Activated CD4-positive, alpha-beta T cell treated with anti-CD3 and anti-CD28 coated beads, Interleukin-2, amount 50 U/mL, for 48 hours (primary cell): ENCODE measurements around the gene CCDC66.
"Not testable (repeated sequence)": the region's sequence is repeated elsewhere in the genome, so short reads cannot be mapped to it uniquely, and the experiment has no call there.

Experiments used
- DNase-seq, 2 experiments: peaks; one replicate each; pipeline ENCODE4 v3.0.0-alpha.2; 2020

CCDC66 gene

DNA sequence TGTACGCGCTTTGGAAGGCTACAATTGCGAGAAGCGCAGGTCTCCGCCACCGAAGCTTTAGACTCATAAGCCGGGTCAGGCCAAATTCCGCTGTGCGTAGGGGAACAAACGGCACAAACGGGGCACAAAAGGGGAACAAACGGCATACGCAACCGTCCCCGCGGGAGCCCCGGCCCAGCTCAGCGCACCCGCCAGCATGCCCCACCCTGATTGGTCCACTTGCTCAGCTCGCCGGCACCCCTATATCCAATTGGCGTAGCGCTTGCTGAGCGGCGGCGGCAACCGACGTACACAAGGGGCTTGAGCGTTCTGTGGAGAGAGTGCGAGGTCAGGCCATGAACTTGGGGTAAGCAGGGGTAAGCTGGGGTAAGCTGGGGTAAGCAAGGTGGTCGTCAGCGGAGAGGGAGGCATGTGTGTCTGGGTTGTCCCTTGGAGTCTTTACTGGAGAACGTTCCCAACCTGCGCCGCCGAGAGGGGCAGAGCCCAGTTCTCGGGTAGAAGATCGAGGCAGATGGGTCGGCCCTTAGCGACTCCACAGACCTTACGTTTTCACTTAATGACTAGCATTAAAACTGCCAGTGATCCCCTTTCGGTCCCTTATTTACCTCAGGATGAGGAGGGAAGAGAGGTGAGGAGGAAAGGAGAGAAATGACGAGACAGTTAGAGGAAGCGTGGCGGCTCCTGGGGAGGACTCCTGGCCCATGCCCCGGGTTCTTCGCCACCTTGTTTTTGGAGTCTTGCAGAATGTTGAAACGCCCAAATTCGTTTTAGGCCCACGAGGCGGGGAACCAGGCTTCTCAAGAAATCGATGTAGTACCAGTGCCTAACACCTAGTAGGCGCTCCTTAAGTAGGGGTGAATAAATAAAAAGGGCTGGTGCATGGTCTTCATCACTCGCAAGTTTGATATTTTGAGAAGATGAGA is at the start of gene CCDC66:
Gene CCDC66 (plus strand): TSS at position 268 of the 923 bp plus-strand sequence. CDS start 68 bp downstream, at position 336.
- DNase-seq: peak; percentile 93

GRCh38 chr3:56519641-56520040 is 37.3 kb upstream of the CCDC66 start:
- DNase-seq: no peak

DNA sequence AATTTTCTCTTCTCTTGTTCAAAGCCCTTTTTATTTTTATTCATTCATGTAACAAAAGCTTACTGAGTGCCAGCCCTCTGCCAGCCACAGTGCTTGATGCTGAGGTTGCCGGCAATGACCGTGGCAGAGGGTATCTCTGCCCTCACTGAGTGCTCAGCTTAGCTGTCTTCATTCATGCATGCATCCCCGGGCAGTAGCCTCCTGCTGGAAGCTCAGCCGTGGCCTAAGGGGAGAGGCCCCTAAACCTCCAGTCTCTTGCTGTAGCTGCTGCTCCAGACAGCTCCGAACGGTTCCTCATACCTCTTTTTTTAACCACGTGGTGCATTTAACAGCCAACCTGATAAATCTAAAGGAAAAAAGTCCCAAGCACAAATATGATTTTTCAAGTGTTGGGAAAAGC is 34.6 kb upstream of the CCDC66 start:
- DNase-seq: no peak

GRCh38 chr3:56525291-56525690 is 31.7 kb upstream of the CCDC66 start:
- no peak for DNase-seq

DNA sequence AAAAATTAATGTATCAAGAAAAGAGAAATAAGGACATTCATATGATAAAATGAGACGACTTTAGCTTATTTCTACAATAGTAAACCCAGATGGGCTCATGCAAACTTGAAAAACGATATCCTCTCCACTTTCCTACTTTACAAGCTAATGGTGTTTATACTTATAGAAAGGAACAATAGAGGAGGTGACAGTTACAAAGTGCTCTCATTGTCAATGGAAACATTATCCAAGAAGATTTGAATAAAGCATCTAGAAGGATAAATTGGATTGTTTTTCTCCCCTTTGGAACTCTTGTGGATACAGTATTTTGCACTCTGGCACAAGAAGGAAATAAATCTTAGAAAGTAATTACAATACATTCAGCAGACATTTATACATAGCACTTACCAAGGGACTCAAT is 20.2 kb upstream of the CCDC66 start:
- no peak for DNase-seq

GRCh38 chr3:56547486-56547885 is 9.5 kb upstream of the CCDC66 start:
- DNase-seq: no peak

- DNase-seq: no peak
These were observed 826 bp downstream of the CCDC66 start for GRCh38 chr3:56557831-56558170.

- DNase-seq: no peak
These were observed 16.5 kb downstream of the CCDC66 start for GRCh38 chr3:56573501-56573900.

DNA sequence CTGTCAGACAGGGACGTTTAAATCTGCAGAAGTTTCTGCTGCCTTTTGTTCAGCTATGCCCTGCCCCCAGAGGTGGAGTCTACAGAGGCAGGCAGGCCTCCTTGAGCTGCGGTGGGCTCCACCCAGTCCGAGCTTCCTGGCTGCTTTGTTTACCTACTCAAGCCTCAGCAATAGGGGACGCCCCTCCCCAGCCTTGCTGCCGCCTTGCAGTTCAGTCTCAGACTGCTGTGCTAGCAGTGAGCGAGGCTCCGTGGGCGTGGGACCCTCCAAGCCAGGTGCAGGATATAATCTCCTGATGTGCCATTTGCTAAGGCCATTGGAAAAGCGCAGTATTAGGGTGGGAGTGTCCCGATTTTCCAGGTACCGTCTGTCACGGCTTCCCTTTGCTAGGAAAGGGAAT is 25.0 kb downstream of the CCDC66 start:
- DNase-seq: not testable (repeated sequence)

- DNase-seq: not testable (repeated sequence)
These were observed 27.3 kb downstream of the CCDC66 start for GRCh38 chr3:56584275-56584674.

DNA sequence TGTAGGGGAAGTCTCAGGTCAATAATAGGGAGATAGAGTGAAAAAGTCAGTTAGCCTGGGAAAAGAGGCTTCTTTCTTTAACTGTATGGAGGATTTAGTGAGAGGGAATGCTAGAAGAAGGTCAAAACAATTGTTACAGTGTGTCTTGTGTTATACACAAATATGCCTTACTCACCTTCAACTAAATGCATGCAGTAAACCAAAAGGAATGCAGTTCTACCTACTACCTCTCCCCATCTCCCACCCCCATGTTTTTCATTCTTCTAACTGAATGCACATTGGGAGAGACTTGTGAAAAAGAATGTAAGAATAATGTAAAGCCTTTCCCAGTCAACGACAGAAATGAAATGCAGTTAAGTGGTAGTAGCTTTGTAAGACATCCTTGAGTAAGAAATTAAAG is 33.8 kb downstream of the CCDC66 start:
- DNase-seq: no peak

- DNase-seq: no peak
These were observed 34.3 kb downstream of the CCDC66 start for GRCh38 chr3:56591262-56591661.

DNA sequence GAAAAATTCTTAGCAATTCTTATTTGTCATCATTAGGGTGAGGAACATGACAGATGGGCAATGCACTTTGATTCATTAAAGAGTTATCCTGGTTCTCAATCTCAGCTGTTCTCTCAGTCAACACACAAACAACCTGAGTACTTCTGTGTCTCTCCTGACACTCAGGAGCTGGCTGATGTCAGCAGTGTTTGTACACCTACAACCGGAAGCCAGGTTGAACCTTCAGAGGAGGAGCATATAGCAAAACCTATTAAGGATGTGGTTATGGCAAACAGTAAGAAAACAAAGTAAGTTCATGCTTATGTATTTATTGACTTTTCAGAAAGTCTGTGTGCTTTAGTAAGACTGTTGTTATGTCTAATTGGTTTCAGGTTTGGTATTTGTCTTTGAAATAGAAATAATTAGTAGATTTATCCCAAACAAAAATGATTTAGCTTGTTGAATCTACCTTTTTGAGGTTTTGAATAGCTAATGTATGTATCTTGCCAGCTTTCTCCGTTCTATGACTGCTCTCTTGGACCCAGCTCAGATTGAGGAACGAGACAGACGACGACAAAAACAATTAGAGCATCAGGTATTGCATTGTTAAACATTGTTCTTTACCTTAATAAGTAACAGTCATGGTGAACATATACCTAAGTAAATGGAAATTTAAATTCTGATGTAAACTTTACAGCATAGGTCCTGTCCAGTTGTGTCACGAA is 36.6 kb downstream of the CCDC66 start:
- DNase-seq: no peak

GRCh38 chr3:56595975-56596840 is 39.2 kb downstream of the CCDC66 start:
- no peak for DNase-seq

- not testable (repeated sequence) for DNase-seq
These were observed 51.5 kb downstream of the CCDC66 start for GRCh38 chr3:56608479-56608878.

DNA sequence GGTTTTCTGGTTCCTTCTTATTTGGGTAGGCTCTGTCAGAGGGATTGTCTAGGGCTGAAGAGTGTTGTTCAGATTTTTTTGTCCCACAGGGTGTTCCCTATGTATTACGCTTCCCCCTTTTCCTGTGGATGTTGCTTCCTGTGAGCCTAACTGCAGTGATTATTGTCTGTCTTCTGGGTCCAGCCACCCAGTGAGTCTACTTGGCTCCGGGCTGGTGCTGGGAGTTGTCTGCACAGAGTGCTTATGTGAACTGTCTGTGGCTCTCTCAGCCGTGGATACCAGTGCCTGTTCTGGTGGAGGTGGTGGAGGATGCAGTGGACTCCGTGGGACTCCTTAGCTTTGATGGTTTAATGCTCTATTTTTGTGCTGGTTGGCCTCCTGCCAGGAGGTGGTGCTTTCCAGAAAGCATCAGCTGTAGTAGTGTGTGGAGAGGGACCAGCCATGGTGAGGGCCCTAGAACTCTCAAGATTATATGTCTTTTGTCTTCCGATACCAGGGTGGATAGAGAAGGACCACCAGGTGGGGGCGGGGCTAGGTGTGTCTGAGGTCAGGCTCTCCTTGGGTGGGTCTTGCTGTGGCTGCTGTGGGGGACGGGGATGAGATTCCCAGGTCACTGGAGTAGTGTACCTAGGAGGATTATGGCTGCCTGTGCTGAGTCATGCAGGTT is 53.8 kb downstream of the CCDC66 start:
- no peak for DNase-seq

- DNase-seq: no peak
These were observed 54.4 kb downstream of the CCDC66 start for GRCh38 chr3:56611364-56611763.

GRCh38 chr3:56612146-56612545 is 55.2 kb downstream of the CCDC66 start:
- DNase-seq: no peak

DNA sequence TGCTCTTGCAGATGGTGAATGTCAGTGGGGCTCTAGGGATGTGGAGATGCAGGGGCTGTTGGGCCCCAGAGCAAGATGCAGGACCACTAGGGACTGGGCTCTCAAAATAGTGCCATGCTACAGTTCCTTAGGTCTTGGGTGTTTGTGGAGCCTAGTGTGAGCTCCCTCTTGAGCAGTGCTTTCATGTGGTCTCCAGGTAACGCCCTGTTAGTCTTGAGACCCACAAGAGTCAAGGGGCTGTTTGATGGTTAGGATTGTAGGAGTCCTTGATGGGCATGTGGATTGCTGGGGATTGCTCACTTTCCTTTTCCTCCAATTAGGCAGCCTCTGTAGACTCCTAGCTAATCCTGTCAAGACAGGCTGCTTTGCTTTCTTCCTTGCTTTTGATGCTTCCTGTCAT is 56.0 kb downstream of the CCDC66 start:
- no peak for DNase-seq

DNA sequence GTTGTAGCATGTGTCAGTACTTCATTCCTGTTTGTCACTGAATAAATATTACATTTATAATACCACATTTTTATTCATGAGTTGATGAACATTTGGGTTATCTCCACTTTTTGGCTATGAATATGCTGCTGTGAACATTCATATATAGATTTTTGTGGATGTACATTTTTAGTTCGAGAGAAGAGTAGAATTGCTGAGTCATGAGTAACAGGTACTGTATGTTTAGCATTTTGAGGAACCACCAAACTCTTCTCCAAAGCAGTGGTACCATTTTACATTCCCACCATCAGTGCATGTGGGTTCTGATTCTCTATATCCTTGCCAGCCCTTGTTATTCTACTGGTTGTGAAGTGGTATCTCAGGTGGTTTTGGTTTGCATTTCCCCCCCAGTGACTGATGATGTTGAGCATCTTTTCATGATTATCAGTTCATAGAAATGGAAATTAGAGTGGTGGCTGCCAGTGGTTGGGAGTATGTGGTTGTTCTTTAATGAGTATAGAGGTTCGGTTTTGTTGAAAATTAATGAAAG is 59.6 kb downstream of the CCDC66 start:
- no peak for DNase-seq

- no peak for DNase-seq
These were observed 63.4 kb downstream of the CCDC66 start for GRCh38 chr3:56620371-56620770.

GRCh38 chr3:56621681-56622080 is 64.7 kb downstream of the CCDC66 start:
- no peak for DNase-seq
